GM12874 (cell line): ENCODE data around the gene MLF2.

ENCODE experiments used
- TF ChIP-seq, protein P1 (sequence below): IDR thresholded peaks from 2 replicates; pipeline ENCODE4 v1.5.1; 2011; ENCODE audit warnings: low read depth, mild to moderate bottlenecking, control low read depth, low read length, moderate library complexity; ENCODE audit not compliant: insufficient read depth

Gene MLF2

DNA sequence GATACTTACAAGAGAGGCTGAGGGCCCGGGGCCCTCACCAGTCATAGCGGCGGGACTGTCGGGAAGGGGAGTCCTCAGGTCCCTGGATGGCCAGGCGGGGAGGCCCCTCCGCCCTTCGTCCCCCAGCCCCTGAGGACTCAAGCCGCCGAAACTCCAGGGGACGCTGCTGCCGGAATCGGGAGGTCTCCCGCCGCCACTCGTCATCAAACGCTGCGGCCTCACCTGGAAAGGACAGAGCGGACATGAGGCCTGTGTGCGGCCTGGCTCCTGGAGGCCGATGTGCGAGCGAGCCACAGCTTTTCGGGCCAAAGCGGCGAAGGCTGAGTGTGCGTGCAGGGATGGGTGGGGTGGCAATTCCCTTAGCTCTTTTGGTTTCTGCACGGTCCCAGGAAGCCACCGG, 4.2 kb downstream of the MLF2 start:
- TF ChIP-seq, protein P1, sequence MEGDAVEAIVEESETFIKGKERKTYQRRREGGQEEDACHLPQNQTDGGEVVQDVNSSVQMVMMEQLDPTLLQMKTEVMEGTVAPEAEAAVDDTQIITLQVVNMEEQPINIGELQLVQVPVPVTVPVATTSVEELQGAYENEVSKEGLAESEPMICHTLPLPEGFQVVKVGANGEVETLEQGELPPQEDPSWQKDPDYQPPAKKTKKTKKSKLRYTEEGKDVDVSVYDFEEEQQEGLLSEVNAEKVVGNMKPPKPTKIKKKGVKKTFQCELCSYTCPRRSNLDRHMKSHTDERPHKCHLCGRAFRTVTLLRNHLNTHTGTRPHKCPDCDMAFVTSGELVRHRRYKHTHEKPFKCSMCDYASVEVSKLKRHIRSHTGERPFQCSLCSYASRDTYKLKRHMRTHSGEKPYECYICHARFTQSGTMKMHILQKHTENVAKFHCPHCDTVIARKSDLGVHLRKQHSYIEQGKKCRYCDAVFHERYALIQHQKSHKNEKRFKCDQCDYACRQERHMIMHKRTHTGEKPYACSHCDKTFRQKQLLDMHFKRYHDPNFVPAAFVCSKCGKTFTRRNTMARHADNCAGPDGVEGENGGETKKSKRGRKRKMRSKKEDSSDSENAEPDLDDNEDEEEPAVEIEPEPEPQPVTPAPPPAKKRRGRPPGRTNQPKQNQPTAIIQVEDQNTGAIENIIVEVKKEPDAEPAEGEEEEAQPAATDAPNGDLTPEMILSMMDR: no peak

DNA sequence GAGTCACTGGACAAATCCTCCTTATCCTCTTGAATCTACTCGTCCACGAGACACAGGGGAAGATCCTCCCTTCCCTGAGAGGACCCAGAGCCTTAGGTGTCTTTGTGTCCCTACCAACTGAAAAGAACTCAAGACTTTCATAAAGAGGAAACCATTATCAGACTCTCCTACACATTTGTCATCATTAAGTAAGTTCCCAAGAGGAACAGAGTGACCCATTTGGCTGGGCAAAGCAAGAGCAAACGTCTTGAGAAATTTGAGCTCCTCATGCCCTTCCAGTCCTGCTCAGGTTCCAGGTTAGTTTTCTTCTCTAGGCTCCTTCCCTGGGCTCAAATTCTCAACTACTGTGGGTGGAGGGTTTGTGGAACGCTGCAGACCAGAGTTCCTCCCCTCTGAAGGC, 5.7 kb downstream of the MLF2 start:
- TF ChIP-seq, protein P1: no peak

DNA sequence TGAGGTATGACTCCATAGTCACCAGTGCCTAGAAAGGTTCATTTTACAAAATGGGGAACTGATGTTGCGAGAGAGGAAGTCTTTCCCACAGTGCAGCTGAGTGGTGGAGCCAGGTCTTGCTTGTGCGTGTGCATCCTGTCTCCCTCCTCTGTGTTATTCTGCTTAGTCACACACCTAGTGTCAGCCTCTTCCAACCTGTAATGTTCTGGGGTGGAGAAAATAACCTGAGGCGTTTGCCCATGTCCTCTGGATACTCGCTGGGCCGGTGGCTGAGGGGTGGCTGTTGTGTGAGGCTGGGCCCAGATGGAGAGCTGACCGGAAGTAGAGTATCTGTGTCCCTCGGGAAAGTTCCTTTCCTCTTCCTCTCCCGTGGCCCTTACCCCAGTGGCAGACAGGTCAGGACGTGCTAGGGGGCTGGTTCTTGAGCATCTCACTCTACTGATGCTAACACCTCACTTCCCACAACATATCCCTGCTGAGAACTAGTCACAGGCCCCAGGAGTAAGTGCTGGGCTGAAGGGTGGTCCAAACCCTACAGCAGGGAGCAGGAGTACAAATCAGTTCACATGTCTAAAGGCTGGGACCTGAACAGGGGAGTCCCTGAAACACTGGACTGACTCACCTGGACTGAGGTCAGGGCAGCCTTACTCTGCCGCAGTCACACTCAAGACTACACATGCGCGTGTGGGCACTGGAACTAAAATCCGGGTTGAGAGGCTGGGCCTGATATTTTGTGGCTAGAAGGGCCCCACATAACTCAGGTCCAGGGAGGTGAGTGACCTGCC, 7.0 kb downstream of the MLF2 start:
- TF ChIP-seq, protein P1: no peak

DNA sequence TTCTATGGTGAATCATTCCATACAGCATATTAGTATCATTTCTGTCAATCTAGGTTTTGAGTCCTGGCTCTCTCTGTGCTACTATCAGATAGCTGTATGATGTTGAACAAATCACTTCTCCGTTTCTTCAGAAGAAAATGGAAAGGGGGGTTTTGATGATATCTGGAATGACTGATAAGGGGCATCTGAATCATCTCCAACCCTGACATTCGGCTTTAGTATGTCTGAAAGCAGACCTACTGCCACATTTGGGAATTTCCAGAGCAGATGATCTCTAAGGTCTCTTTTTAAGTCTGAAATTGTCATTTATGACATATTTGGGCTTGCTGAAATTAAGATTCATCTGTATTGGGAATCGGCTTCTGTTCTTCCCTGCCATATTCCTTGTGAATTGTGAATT, 10.1 kb downstream of the MLF2 start:
- TF ChIP-seq, protein P1: no peak

DNA sequence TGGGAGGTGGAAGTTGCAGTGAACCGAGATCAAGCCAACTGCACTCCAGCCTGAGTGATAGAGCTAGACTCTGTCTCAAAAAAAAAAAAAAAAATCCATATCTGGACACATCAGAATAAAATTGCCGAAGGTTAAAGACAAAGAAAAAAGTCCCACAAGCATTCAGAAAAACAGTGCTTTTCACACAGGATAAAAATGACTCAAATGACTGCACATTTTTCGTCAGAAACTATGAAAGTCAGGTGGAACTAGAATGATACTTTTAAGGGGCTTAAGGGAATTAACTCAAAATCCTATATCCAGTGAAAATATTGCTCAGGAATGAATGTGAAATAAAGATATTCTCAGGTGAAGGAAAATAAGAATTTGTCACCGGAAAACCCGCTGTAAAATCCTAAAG, 16.2 kb downstream of the MLF2 start:
- TF ChIP-seq, protein P1: no peak

DNA sequence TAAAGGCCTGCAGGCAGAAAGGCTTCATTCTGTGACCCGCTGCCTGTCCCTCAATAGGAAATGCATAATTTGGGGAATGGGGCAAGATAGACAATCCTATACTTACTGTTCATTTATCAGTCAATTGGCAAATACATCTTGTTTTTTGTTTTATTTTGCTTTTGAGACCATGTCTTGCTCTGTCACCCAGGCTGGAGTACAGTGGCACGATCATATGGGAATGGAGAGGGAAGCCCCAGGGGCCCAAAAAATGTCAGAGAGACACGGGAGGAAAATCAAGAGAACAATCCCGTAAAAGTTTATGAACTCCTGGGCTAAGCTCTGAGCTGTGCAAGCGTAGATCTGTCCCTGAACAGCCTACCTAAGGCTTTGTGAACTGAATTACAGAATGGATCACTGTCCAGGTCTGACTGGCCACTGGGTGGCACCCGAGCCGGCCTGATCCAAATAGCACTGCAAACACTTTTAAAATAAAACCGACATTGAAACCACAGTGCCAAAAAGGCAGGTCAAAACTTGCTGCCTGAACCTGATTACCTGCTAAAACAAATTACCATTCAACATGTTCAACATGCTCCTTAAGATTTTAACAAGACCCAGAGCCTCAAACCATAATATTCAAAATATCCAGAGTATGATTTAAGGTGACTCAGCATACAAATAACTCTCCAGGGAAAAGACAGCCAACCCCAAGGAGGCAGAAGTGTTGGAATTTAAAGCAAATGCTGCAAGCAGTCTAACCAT, 17.3 kb downstream of the MLF2 start:
- TF ChIP-seq, protein P1: peak; percentile 73

DNA sequence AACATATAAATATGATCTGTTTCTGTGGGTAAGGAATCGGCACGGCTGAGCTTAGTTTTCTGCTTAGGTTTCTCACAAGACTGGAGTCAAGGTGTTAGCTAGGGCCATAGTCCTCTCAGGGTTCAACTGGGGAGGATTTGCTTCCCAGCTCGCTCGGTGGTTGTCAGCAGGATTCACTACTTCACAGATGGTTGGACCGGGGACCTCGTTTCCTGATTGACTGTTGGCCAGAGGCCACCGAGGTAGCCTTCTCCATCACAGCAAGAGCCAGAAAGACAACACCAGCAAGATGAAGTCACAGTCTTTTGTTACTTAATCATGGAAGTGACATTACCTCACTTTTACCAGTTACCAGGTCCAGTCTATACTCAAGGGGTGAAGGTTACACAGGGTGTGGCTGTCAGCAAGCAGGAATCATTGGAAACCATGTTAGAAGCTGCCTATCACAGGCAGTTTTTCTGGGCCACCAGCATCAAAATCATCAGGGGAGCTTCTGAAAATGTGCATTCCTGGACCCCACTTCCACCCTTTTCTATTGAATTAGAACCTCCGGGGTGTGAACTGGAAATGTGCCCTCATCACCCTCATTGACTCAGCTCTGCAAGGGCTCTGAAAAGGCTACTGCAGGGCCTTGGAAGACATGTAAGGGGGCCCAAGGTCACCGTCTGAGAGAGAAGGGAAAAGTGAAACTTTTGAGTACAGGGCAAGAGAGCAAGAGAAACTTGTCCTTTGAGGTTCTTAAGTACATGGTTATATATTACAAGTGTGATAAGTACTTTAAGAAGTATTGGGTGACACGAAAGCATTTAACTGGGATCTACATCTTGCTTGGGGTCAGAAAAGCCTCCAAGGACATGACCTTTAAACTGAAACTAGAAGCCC, 18.2 kb downstream of the MLF2 start:
- TF ChIP-seq, protein P1: no peak
